HG02610 (cell line): ENCODE data around the gene SUB1.
A peak's percentile ranks its signal among the peaks of the same experiment; 100 is the strongest.
"Not testable (repeated sequence)": the region's sequence is repeated elsewhere in the genome, so short reads cannot be mapped to it uniquely, and the experiment has no call there.

Experiments used
- ATAC-seq: cut with Tn5 transposase; IDR thresholded peaks from one replicate; pipeline ENCODE4 v1.9.1; 2021; ENCODE audit warnings: mild to moderate bottlenecking, moderate library complexity; ENCODE audit not compliant: unreplicated experiment

SUB1 gene

DNA sequence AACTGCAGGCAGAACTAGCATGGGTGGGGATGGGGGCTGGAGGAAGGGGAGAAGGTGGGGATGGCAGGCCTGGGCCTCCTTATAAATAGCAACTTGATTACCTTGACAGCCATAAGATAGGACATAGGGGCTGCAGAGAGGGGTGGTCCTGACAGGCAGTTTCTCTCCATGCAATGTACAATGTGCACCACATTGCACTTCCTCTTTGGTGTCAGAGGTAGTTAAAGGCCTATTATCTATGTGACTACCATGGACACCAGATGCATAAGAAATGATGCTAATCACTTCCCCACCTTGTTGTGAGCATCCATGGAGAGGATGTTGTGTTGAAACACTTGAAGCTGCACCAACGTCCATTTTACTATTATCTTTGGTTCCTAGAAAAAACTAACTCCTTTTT is 20.2 kb upstream of the SUB1 start:
- ATAC-seq = peak; percentile 46

DNA sequence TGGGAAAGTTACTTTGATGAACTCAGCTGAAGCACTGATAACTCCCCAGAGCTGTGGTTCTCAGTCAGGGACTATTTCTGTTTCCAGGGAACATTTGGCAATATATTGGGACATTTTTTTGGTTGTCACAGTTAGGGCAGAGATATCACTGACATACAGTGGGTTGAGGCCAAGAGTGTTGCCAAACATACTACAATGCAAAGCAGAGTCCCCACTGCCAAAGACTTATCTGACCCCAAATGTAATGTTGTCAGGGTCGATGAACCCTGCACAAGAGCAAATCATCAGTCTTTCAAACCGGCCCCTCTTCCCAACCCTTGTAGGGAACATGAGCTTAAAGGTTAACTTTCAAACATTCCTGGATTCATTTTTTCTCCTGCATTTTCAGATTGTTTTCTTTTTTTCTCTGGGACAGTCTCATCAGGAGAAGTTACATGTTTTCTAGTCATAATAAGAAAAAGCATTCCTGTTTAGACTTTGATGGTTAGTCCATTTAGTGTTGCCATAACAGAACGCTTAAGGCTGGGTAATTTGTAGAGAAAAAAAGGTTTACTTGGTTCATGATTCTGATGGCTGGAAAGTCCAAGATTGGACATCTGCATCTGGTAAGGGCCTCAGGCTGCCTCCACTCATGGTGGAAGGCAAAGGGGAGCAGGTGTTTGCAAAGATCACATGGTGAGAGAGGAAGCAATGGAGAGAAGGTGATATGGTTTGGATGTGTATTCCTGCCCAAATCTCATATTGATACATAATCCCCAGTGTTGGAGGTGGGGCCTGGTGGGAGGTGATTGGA is 18.8 kb upstream of the SUB1 start:
- no peak for ATAC-seq

DNA sequence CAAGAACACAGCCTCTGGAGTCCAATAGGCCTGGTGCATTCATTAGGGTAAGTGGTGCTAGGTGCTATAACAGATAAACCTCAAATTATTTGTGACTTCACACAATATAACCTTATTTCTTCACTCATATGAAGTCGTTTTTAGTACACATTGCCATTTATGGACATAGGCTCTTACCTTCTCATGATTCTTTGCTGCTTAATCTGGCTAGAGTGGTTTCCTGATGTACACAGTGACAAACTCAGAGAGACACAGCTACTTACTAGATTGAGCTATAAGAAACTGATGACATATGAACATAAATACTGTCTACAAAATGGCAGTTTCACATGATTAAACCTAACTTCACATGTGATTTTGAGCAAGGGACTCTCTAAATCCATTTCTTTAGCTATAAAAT is 14.2 kb upstream of the SUB1 start:
- ATAC-seq = no peak

DNA sequence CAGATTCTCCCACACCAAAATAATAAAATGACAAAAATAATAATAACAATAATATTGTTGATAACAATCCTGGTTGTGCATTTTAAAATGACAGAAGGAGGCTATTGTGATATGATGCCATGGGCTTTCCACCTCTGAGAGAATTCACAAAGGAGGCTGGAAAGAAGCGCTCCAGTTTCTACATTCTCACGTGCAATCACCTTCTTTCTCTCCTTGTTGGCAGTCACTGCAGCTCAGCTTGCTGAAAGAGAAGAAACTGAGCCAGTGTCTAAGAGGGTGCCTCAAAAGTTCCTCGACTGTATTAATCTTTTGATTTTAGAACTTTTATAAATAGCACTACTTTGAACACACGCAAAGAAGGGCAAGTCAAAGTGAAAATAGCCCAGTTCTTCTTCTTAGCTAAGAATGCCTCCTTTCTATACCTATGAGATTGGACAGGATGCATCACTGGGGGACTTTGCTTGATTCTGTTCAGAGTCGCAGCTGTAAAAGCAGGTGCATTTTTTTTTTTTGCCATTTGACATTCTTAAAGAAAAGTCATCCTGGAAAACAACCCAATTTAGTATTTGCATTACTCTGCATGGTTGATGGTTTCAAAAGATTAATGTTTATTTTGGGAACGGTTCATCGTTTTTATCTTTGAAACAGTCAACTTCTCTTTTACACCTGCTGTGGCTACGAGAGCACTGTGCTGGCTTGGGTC is 12.4 kb upstream of the SUB1 start:
- ATAC-seq = peak; percentile 93

DNA sequence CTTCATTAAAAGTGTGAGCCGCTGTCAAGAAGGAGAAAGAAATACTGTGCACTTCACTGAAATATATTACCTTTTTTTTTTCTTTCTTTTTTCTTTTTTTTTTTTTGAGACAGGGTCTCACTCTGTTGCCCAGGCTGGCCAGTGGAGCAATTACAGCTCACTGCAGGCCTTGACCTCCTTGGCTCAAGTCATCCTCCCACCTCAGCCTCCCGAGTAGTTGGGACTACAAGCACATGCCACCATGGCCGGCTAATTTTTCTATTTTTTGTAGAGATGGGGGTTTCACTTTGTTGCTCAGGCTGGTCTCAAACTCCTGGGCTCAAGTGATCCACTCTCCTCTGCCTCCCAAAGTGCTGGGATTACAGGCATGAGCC is 11.9 kb upstream of the SUB1 start:
- ATAC-seq = not testable (repeated sequence)

DNA sequence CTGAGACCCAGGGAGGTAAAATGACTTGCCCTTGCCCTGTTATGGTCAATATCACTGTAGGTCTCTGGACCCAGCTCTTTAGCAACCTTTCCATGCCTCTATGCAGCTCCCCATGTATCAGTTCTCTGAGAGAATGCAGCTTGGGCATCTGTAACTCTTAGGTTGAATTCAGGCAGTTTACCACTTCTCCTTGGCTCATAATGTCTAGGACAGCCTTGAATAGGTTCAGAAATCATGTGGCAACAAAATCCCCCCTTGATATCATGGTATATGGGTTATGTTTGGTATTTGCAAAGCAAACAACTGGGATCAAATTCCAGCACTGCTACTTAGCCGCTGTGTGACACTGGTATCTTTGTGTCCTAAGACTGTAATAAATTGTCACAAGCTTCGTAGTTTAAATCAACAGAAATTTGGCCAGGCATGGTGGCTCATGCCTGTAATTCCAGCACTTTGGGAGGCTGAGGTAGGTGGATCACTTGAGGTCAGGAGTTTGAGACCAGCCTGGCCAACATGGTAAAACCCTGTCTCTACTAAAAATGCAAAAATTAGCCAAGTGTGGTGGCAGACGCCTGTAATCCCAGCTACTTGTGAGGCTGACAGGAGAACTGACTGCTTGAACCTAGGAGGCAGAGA is 10.7 kb upstream of the SUB1 start:
- no peak for ATAC-seq

DNA sequence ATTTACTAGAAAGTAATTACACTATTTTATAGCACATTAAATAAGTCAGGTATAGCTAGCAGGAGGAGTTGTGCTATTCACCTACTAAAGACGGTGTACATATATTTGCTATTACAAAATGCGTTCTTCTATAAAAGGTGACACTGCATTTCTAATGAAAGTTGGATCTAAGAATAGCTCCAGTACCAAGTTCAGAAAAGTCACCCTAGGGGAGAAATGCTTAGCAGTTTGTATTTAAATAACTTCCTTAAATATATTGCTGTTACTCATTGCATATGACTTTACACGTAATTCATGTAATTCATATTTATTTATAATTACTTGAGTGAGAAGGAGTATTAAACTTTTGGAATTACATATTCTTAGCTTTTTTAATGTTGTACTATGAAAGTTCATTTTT is 7.0 kb upstream of the SUB1 start:
- no peak for ATAC-seq

DNA sequence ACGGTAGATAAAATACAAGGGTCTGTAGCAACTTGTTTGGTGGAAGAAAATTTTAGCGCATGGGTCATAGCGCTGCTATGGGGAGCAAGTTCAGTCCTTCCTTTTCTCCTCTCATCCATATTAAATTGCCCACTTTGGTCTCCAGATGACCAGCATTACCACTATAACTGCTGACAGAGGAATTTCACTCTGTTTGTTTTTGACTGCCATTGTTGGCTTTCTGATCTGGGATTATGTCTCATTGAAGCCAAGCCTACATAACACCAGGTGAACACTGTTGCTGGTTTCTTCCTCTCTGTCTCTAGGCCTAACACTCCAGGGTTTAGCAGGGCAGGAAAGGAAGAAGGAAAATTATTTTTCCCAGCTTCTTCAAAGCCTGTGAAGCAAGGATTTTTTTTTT is 6.6 kb upstream of the SUB1 start:
- ATAC-seq = no peak

DNA sequence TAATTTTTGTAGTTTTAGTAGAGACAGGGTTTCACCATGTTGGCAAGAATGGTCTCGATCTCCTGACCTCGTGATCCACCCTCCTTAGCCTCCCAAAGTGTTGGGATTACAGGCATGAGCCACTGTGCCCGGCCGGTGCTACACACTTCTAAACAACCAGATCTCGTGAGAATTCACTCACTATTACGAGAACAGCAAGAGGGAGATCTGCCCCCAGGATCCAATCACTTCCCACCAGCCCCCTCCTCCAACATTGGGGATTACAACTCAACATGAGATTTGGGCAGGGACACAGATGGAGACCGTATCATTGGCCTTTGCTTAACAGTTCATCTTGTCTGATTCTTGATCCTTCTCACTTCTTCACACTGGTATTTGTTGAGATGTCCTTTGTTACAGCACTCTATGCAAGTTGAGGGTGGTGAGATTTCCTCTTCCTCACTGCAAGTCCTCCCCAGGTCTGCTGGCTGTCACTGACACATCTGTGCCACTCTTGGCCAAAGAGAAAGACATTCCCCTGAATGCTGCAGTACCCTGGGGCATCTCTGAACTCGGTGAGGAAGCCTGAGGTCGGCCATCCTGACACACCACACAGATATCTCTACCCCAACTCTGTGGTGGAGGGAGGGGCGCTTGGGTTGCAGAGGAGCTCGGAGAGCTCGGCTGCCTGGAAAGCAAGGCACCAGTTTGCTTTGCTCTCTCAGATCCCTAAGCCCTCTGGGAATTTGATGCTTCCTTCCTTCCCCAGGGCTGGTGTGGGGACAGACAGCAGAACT is 4.2 kb upstream of the SUB1 start:
- ATAC-seq = no peak

DNA sequence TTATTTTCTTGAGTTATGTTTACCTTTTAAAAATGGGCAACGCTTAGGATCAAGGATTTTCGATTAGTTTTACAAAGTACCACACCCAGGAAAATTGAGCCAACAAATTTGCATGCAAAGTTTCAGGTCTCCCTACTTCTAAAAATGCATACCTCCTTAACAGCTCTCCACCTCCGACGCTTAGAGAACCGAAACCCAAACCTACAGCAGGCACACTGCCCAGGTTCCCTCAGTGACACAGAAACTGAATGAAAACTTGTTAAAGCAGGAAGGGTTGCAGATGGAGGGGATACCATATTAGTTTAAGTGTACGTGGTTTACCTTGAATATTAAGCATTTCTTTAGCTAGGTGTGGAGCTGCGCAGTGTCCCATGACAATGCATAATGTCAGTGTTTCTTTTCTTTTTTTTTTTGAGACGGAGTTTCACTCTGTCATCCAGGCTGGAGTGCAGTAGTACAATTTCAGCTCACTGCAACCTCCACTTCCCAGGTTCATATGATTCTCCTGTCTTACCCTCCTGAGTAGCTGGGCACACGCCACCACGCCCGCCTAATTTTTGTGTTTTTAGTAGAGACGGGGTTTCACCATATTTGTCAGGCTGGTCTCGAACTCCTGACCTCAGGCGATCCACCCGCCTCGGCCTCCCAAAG is 1.6 kb upstream of the SUB1 start:
- ATAC-seq = peak; percentile 87

DNA sequence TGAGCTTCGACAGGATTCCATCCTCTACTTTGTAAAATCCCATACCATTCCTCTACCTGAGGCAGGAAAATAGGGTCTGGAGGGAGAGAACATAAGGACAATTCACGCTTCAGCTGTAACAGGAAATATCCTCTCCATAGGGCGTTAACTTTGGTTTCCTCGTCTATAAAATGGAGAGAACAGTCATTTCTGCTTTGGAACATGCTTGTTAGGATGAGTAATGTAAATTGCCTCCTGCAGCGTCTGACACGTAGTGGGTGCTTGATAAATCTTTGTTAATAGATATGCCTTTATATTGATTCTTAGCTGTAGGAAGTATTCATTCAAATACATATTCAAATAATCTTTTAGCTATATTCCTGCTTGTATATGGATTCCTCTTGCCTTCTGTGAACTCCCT is 711 bp upstream of the SUB1 start:
- ATAC-seq = no peak

DNA sequence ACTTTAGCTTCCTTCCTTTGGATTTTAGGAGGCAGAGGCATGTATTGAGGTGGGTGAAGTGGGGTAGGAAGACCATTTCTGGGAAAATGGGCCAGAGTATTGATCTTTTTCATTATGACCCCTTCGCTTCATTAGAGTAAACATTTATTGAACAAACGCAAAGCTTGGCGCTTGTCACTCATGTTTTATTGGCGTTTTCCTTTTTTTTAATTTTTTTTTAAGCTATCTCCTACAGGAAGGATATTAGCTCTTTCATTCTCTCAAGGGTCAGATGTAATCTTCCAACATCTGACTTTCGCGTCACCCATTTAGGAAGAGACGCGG is 273 bp upstream of the SUB1 start:
- no peak for ATAC-seq

DNA sequence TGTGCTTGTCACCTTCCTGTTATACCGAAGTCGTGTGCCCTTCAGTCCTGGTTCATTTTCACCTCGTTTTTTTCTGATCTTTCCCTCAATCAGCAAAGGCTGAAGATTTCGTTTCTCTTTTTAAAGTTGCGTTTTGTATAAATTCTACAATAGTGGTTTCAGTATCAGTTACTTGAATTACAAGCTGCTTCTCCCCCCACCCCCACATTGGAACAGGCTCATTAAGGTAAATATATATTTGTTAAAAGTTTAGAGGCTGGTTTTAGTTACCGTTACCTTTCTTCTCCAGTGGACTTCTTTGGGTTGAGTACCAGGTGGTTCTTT is 881 bp downstream of the SUB1 start:
- no peak for ATAC-seq

DNA sequence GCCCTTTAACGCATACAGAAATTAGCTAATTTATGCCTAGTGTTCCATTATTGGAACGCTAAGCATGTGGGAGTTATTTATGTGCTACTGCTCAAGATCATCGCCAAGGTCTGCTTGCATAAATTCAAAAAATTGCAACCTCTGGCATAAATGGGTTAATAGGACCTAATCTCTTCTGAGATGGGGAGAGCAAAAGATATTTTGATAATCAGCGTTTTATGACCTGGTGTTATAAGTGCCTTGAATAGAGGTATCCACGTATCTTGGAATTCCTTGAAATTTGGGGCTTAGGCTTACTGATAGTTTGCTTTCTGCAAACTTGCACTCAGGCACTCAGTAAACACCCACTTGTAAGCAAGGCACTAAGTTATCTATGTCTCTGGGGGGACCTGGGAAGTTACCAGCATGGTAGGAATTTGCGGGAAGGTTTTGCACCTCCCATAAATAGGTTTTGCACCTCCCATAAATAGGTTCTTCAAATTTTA is 1.8 kb downstream of the SUB1 start:
- ATAC-seq = no peak

DNA sequence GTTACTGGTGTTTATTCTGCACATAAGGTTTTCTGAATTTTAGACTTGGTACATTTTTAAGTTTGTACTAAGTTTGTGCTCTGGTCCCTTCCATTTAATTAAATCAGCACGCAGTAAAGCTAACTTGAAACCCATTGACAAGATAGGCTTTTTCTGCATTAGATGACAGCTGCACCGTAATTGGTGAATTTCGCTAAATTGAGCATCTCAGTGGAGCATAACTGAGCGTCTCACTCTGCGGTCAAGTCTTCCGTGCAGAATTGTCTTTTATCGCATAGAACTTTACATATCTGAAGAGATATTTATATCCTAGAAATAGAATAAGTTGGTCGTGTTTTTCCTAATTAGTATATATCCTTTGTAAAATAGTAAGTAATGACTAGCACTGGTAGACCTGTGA is 4.1 kb downstream of the SUB1 start:
- ATAC-seq = peak; percentile 32

DNA sequence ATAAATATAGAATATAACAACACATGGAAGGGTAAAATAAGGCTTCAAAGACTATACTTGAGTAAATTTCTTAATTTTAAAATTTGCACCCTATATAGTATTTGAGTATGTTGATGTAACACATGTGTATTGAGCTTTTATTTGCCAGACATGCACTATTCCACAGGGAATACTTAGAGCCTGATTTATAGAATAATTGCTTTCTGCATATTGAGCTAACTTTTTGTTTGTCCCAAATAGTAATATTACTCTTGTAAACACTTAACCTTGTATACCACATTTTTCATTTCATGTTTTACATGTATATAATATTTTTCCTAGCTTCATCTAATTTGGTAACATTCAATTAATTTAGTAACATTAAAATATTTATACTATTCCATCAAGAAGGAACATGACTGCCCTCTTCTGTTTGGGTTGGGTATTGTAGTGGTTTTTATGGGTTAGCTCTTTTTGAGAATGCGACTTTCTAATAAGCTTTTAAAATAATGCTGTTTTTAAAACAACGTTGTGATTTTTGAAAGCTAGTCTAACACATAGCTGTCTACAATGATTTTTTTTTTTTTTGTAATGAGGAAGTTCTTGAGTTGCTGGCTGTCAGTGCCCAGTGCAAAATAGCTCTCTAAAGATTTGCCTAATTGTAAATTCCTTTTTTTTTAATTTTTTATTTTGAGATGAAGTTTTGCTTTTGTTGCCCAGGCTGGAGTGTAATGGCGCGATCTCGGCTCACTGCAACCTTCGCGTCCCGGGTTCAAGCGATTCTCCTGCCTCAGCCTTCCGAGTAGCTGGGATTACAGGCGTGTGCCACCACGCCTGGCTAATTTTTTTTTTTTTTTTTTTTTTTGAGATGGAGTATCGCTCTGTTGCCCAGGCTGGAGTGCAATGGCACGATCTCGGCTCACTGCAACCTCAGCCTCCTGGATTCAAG is 4.8 kb downstream of the SUB1 start:
- ATAC-seq = no peak

DNA sequence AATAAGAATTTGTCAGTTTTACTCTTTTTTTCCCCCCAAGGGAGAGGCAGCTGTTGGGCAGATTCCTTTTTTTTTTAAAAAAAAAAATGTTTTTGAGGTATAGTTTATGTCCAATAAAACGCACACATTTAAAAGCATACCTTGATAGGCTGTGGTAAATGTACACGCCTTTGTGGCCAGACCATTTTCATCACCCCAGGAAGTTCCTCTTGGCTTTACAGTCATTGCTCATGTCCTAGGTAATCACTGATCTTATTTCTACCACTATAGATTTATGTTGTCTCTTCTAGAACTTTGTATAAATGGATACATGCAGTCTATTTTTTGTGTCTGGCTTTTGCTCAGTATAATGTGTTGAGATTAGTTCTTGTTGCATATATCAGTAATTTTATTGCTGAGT is 9.8 kb downstream of the SUB1 start:
- no peak for ATAC-seq

DNA sequence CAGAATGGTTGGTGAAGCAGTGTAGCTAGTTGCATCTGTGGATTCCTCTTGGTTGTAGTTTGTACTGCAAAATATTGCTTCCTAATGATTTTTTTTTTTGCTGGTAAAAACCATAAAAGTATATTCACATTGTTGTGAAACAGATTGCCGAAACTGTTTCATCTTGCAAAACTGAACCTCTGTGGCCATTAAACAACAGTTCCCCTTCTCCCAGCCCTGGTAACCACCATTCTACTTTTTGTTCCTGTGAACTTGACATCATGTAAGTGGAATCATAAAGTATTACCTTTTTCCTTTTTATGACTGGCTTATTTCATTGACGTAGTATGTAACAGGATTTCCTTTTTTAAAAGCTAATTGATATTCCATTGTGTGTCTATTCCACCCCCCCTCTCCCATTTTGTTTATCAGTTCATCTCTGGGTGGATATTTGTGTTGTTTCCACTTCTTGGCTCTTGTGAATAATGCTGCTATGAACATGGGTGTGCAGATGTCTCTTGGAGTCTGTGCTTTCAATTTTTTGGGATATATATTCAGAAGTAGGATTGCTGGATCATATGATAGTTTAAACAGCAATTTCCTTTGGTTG is 11.8 kb downstream of the SUB1 start:
- ATAC-seq = no peak

DNA sequence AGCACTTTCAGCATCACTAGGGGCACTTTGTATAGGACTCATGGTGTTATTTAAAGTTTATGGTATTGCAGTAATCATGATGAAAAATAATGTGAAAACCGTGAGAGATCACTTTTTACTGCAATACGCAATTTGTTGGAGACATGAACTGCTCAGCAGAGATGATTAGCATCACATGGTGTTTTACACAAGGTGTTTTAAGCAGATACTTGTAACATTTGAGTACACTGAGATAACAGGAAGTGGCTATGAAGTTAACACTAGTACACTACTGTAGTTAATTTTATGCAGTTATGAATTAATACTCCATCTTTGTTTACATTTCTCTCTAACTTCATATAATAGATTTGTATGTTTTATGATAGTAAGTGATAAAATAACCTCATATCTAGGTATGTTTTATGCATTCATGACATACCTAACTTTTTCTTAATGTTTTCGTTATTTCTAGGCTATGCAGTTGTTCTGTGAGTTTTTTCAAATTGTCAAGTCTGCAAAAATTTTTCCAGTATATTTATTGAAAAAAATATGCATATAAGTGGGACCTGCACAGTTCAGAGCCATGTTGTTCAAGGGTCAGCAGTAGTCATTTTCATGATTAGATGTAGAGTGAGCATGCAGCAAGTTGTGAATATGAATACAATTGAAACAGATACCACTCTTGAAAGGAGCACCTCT is 13.0 kb downstream of the SUB1 start:
- no peak for ATAC-seq
